PC-3 (cell line): ENCODE measurements around the gene C22orf23.

Experiments
- EZH2 ChIP-seq: fragments of 300-600 bp; sonication (generic); IDR thresholded peaks from one replicate; pipeline ENCODE4 v1.6.1; 2017; ENCODE audit warnings: antibody characterized with exemption, mild to moderate bottlenecking, low read length; ENCODE audit not compliant: unreplicated experiment
- EZH2phosphoT487 ChIP-seq: fragments of 300-600 bp; sonication (generic); IDR thresholded peaks from 2 replicates; pipeline ENCODE4 v1.6.1; 2018; ENCODE audit warnings: mild to moderate bottlenecking, antibody characterized with exemption, low read length, borderline replicate concordance
- TF ChIP-seq, protein P1 (sequence below): fragments of 300-600 bp; sonication (generic); conservative IDR thresholded peaks from 2 replicates; pipeline ENCODE4 v1.5.1; 2017; ENCODE audit warnings: antibody characterized with exemption, low read depth, mild to moderate bottlenecking, low read length

DNA sequence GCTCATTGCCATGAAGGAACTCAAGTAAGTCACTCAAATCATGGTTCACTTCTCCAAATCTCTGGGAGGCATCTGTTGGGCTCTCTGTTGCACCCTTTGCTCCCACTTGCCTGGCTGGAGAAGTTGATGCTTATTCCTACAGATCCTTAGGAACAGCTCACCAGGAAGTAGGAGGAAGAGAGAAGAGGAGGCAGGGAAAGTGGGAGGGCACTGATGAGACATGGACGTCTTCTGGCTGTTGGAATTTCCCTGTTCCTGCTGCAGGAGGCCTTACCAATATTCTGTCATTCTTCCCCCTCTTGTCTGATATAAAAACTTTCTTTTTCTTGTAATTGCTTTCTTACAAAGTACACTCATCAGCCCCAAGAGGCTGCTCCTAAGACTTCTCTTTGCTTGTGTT lies 13.7 kb upstream of the C22orf23 start:
- TF ChIP-seq, protein P1, sequence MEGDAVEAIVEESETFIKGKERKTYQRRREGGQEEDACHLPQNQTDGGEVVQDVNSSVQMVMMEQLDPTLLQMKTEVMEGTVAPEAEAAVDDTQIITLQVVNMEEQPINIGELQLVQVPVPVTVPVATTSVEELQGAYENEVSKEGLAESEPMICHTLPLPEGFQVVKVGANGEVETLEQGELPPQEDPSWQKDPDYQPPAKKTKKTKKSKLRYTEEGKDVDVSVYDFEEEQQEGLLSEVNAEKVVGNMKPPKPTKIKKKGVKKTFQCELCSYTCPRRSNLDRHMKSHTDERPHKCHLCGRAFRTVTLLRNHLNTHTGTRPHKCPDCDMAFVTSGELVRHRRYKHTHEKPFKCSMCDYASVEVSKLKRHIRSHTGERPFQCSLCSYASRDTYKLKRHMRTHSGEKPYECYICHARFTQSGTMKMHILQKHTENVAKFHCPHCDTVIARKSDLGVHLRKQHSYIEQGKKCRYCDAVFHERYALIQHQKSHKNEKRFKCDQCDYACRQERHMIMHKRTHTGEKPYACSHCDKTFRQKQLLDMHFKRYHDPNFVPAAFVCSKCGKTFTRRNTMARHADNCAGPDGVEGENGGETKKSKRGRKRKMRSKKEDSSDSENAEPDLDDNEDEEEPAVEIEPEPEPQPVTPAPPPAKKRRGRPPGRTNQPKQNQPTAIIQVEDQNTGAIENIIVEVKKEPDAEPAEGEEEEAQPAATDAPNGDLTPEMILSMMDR, result no peak
- TF ChIP-seq EZH2phosphoT487 (no peak), EZH2 (no peak)
